Endometrial microvascular endothelial cells (primary cell): ENCODE data around the gene DHCR24. TPM values are rescaled to one million over a fixed set of nuclear protein-coding genes. Genes with fewer than 3 reads are reported as not detected.
"Not testable (repeated sequence)": the region's sequence is repeated elsewhere in the genome, so short reads cannot be mapped to it uniquely, and the experiment has no call there.

Experiments
- in situ Hi-C: cut with HindIII; loops from 2 replicates; pipeline ENCODE4 v1.10.0; 2017; ENCODE audit warnings: low sequenced_read_pairs, low pct_unique_long_range_greater_than_20kb; ENCODE audit errors: inconsistent ontology term
- total RNA-seq: library from RNA; depleted of rRNA; stranded (reverse); fragments of >200 nt; gene quantifications from one replicate; pipeline ENCODE4 v1.2.3, GENCODE V29; 2015; ENCODE audit errors: inconsistent ontology term

Gene DHCR24, protein sequence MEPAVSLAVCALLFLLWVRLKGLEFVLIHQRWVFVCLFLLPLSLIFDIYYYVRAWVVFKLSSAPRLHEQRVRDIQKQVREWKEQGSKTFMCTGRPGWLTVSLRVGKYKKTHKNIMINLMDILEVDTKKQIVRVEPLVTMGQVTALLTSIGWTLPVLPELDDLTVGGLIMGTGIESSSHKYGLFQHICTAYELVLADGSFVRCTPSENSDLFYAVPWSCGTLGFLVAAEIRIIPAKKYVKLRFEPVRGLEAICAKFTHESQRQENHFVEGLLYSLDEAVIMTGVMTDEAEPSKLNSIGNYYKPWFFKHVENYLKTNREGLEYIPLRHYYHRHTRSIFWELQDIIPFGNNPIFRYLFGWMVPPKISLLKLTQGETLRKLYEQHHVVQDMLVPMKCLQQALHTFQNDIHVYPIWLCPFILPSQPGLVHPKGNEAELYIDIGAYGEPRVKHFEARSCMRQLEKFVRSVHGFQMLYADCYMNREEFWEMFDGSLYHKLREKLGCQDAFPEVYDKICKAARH
- 55.3 TPM for total RNA-seq

DNA sequence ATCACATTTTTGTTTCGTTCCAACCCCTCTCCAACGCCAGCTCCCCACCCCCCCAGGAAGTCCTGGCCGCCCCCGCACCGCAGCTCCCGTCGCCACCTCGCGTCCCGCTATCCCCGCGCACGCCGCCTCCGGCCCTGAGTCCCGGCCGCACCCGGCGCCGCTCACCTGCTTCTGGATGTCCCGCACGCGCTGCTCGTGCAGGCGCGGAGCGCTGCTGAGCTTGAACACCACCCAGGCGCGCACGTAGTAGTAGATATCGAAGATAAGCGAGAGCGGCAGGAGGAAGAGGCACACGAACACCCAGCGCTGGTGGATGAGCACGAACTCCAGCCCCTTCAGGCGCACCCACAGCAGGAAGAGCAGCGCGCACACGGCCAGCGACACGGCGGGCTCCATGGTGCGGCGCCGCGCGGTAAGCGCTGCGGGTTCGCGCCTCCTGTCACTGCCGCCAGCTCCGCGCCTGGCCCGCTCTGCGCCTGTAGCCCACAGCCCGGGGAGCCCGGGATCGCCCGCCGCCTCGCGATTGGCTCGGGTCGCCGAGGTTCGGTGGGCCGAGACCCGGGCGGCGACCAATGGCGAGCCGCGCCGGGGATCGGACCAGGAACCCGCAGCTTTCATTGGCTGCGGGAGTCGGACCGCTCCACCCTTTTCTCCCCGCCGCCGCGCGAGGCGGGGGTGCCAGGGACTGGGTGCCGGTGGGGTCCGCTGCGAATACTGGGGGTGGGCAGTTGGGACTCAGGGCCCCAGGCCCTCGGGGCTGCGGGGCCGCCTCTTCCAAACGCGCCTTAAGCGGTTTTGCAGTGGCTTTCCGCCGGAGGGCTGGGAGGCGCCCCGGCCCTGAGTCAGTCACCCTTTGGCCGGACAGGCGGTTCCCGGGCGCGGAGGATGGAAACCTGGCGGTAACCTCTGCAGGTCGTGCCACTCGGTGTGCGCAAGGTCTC lies at the start of gene DHCR24:
DHCR24 (minus strand) TSS at position 472 of the 941 bp plus-strand sequence; CDS start at position 396, 76 bp downstream.
- in situ Hi-C loops, result no loop called here

DNA sequence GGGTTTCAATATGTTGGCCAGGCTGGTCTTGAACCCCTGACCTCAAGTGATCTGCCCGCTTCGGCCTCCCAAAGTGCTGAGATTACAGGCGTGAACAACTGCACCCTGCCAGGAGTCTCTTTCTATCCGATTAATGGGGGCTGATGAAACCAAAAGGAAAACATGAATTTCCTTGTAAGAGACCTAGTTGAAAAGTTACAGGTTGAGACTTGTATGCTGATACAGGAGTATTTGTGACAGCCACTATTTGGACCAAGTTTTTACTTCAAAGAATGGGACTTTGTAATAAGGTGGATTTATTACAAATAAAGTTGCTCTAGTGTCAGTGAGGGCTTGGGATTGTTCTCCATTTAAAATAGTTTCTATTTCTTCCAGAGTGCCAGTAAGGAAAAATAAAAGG lies 49.8 kb upstream of the DHCR24 start:
- in situ Hi-C loops, result no loop called here

DNA sequence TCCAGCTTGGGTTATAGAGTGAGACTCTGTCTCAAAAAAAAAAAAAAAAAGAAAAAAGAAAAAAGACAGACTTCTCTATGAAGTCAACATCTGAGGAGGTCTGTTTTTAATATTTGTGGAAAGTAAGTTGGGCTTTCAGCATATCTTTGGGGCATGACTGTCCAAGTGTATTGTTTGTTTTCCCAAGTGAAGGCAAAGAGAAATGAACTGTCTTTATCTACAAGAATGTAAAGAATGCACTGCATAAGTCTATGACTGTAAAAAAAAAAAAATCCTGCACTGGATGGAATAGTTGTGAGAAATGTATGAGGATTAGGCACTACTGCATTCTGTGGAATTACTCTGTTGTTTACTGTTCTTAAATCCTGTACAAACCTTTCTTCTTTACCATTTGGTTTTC lies 47.9 kb upstream of the DHCR24 start:
- in situ Hi-C loops, result no loop called here

DNA sequence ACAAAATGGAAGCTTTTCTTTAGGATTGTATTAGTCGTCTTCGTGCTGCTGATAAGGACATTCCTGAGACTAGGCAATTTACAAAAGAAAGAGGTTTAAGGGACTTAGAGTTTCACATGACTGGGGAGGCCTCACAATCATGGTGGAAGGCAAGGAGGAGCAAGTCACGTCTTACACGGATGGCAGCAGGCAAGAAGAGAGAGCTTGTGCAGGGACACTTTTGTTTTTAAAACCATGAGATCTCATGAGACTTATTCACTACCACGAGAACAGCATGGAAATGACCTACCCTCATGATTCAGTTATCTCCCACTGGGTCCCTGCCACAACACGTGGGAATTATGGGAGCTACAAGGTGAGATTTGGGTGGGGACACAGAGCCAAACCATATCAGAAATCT lies 47.1 kb upstream of the DHCR24 start:
- in situ Hi-C loops, result not testable (repeated sequence)

DNA sequence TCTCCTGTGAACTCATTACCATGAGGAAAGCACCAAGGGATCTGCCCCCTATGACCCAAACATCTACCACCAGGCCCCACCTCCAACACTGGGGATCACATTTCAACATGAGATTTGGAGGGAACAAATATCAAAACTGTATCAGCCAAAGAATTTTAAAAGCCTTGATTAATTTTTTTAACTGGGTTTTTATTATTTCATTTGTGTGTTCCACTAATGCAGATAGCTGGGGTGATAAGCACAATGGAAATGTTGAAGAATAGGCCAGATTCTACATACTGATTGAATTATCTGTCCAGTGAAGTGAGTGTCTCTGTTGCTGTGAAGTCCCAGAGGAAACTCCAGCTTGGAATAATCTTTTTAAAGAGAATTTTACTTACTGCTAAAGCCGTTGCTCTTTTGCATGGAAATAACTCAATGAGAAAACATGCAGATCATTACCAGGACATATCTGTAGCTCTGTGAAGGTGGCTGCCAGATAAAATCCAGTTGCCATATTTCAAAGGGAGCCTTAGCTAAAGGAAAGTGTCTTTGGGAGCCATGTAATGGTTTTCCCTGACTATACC lies 44.4 kb upstream of the DHCR24 start:
- in situ Hi-C loops, result no loop called here

DNA sequence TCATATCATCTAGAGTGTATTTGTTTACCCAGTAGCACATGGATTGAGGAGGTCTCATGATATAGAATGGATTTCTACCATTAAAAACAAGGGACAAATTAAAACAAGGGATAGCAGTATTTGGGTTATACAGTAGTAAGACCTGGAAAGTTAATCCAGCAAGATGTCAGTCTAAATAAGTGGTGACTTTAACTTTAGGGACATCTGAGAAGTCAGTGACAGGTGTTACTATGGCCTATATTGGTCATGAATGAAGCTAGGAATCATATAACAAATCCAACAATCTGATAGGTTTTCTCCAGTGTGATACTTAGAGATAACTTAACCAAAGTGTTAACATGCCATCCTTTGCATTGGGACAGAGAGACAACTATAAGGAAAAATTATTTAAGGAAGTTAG lies 42.7 kb upstream of the DHCR24 start:
- in situ Hi-C loops, result no loop called here

DNA sequence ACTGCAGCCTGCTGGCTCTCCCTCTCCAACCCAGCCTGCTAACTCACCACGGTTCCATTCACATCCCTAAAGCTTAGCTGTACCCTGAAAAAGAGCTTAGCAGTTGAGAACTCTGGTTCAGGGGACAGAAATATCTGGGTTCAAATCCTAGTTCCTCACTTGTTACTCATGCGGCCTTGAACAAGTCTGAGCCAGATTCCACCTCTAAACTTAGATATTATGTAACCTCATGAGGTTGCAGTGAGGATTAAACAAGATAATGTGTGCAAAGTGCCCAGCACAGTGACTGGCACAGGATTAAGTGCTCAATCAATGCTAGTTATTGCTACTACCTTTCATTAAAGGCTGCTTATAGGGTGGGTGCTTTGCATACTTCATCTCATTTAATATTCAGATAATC lies 41.3 kb upstream of the DHCR24 start:
- in situ Hi-C loops, result no loop called here

DNA sequence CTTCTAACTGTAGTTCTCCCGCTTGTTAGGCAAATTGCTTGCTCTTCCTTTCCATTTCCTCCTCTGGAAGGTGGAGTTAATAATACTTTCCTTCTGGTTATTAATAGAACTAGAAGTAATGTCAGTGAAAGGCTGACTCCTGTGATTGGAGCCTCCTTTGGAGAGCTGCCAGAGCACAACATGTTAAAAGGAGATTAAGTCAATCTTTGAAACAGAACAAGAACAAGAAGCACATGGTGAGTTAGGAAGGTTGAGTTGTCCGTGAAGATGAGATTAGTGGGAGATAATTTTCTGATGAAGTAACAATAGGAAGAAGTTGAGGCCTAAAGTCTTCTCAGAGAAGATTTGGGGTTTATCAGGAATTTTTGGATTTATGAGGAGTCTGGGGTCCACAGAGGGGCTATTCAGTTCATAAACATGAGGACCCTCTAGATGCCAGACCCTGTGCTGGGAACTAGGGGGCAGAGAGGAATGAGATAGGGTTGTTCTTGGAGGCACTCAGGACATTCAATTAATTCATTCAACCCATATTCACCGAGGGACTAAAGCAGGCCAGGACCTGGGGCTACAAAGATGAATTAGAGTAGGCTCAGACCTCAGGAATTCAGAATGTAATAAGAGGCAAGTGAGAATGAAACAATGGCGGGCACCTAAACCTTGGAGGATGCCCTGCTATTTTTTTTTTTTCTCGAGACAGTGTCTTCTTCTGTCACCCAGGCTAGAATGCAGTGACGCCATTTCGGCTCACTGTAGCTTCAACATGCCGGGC lies 40.7 kb upstream of the DHCR24 start:
- in situ Hi-C loops, result no loop called here

DNA sequence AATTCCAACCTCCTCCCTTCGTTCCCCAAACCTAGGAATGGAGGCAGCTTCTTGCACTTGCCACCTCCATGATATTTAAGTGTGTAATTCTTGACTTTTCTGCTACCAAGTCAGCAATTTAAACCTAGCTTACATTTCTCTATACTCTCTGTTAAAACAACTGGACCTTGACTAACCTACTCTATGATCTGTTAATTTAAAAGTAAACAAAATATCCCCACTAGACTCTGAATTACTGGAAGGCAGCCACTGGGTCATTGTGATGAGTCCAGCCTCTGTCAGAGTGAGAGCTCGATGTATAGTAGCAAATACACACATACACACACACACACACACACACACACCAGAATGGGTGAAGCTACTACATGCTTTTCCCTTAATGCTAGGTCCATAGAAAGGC lies 40.0 kb upstream of the DHCR24 start:
- in situ Hi-C loops, result no loop called here

DNA sequence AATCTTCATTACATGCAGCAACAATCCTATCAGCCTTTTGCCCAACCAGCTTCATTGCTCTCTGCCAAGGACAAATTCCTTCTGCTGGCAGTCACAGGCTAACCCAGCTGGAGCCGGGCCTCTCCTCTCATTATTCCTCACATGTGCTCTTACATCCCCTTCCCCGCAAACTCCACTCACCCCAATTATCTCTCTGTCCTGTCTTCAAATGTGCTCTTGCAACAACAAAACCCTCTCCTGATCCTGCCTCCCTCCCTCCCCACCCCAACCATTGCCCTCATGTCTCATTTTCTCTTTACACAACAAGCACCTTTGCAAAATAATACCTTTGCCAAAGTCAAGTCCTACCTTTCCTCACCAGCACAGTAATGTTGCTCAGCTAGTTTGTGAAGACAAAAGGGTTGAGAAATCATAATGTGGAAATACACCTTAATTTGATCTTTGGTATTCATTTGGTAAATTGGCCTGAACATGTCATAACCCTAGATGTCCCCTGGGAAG lies 36.0 kb upstream of the DHCR24 start:
- in situ Hi-C loops, result no loop called here

DNA sequence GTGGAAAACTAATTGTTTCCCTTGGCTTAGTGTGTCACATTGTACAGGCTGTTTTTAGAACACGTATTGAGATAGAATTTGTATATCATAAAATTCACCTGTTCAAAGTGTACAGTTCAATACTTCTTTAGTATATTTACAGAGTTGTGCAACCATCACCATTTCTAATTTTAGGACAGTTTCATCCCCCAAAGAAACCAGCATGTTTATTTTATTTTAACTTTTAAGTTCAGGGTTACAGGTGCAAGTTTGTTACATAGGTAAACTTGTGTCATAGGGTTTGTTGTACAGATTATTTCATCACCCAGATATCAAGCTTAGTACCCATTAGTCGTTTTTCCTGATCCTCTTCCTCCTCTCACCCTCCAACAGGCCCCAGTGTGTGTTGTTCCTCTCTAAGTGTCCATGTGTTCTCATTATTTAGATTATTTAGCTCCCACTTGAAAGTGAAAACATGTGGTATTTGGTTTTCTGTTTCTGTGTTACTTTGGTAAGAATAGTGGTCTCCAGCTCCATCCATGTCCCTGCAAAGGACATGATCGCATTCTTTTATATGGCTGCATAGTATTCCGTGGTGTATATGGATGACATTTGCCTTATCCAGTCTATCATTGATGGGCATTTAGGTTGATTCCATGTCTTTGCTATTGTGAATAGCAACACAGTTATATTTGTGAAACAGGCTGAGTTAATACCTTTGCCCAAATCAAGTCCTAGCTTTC lies 35.2 kb upstream of the DHCR24 start:
- in situ Hi-C loops, result no loop called here

DNA sequence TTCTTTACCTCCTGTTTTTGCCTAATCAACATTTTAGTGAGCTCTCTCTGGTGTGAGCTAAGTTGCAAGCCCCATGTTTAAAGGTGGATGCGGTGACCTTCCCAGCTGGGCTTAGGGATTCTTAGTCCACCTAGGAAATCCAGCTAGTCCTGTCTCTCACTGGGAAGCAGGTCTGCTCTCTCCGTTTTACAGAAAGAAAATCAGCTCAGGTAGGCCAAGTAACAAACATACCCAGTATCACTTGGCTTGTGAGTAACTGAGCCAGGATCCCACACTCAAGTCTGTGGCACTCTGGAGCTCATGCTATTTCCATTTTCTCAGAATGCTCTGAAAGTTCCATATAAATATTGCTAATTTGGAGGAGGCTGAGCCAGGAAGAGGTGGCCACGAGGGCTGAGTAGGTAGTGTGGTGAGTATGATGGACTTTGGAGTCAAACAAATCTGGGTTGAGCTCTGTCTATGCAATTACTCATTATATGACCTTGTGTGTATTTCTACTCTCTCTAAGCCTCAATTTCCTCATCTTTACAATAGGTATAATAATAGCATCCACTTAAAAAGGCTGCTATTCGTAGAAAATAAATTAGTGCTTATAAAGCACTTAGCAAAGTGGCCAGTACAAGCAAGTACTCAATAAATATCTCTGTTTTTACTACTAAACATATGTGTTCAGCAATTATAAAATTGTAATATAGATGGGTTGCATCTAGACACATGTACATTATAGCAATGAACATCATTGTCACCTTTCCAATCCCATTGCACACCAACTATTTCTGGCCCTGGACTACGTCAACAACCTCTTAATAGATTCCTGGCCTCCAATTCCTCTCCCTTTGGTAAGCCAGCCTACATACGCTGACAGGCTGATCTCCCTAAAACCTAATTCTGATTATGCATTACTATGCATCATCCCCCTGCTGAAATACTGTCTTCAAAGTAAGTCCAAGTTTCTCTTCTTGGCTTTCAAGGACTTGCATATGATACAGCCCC lies 32.7 kb upstream of the DHCR24 start:
- in situ Hi-C loops, result no loop called here

DNA sequence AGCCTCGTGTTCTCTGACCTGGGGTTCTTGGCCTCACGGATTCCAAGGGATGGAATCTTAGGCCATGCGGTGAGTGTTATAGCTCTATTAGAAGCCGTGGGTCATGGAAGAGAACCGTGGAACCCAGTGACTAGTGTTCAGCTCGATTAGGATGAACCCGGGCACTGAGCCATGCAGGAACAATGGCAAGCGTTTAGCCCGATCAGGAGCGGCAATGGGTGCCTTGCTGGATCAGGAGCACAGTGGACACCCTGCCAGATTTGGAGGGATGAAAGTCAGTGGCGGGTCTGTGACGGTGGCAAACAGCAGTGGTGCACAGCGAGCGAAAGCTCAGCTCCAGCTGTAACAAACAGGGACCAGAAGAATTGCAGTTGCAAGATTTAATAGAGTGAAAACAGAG lies 24.1 kb upstream of the DHCR24 start:
- in situ Hi-C loops, result not testable (repeated sequence)

DNA sequence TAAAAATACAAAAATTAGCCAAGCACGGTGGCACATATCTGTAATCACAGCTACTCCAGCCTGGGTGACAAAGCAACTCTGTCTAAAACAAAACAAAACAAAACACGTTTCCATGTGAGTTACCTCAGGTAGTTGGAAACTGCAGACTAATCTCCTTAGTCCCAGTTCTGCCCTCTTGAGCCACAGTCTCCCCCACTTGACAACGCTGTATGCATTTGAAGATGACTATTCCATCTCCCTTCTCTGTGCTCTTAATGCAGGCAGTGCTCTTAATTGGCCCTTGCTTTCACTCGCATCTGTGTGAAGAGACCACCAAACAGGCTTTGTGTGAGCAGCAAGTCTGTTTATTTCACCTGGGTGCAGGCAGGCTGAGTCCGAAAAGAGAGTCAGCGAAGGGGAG lies 19.6 kb upstream of the DHCR24 start:
- in situ Hi-C loops, result no loop called here

DNA sequence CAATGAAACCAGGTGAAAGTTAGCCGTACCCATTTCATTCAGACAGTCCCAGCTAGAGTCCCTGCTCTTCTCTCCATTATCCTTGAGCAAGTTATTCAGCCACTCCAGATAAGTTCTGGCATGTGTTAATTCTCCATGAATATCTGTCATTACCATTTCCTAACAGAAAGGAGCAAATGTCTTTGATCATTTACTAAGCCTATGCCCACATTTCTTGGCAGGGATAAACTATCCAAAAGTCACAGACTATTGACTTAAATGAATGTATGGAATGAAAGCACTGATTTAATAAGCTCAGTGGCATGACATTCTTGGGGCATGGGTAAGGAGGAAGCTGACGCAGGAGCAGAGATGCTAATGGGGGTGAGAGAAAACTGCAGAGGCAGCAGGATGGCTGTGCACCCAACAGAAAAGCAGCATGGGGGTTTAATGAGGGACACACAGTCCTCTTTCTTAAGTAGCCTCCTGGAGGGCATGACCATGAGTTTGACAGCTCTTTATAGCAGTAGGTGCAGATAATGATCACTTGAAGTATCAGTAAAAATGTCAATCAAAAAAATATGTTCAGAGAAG lies 17.6 kb upstream of the DHCR24 start:
- in situ Hi-C loops, result no loop called here

DNA sequence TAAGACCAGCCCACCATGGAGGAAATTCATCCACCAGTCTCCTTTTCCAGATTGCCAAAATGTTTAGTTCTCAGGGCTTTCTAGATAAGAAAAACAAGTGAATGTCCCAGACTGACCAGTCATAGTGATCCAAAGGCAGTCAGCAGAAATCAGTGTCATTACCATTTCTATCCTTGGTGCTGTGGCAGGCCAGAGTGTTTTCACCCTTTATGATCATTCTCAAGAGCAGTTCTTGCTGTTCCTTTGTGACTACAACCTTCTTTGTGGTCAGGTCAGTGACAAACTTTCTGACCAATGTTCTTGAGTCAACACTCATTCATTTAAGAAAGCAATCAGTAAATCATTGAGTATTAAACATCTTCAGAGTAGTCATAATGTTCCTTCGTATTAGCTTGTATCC lies 7.3 kb upstream of the DHCR24 start:
- in situ Hi-C loops, result no loop called here
